CD14-positive monocyte (primary cell): Measurements from ENCODE around the gene ZG16B. TPM values are rescaled to one million over a fixed set of nuclear protein-coding genes. Genes with fewer than 3 reads are reported as not detected.

Experiments
- DNase-seq, 3 donors: peaks; one replicate each; pipeline ENCODE4 v3.0.0-alpha.2; 2011 to 2022
- H2AFZ ChIP-seq: 2 replicates; pipeline ENCODE4 v1.6.0; 2012; ENCODE audit warnings: mild to moderate bottlenecking, low read depth, low read length, inconsistent platforms; ENCODE audit not compliant: insufficient read depth, poor library complexity, severe bottlenecking
- H3K27ac ChIP-seq, 2 donors: 1 replicate in 1 of 2; 2 replicates in 1 of 2; pipeline ENCODE4 v1.5.1; 2012 to 2013; ENCODE audit warnings: low read length in 2 of 2, control low read depth in 1 of 2, inconsistent platforms in 1 of 2, low read depth in 1 of 2, mild to moderate bottlenecking in 1 of 2
- H3K27me3 ChIP-seq, 2 donors: one replicate each; pipeline versions ENCODE4 v1.6.0 to v1.6.1; 2011 to 2013; ENCODE audit warnings: low read length in 2 of 2; ENCODE audit not compliant: control insufficient read depth in 2 of 2, insufficient read depth in 2 of 2
- H3K36me3 ChIP-seq, 2 donors: replicated peaks in 1 of 2; 1 replicate in 1 of 2; 2 replicates in 1 of 2; pipeline versions ENCODE4 v1.5.1 to v1.6.1; 2012 to 2013; ENCODE audit warnings: low read length in 2 of 2, control low read depth in 1 of 2, inconsistent platforms in 1 of 2, mild to moderate bottlenecking in 1 of 2; ENCODE audit not compliant: insufficient read depth in 2 of 2, control insufficient read depth in 1 of 2
- H3K4me1 ChIP-seq, 2 donors: 1 replicate in 1 of 2; 2 replicates in 1 of 2; pipeline versions ENCODE4 v1.5.1 to v1.6.1; 2012 to 2013; ENCODE audit warnings: low read length in 2 of 2, control low read depth in 1 of 2, inconsistent platforms in 1 of 2, mild to moderate bottlenecking in 1 of 2, moderate library complexity in 1 of 2; ENCODE audit not compliant: insufficient read depth in 2 of 2, control insufficient read depth in 1 of 2
- H3K4me2 ChIP-seq: replicated peaks from 2 replicates; pipeline ENCODE3; 2012; ENCODE audit warnings: low read length, moderate library complexity, mild to moderate bottlenecking; ENCODE audit not compliant: poor library complexity, severe bottlenecking; ENCODE audit errors: extremely low read depth
- H3K4me3 ChIP-seq, 3 experiments: fragments of 200-600 bp in 1 of 3; sonication (generic) in 1 of 3; replicated peaks in 1 of 3; 1 replicate in 2 of 3; 2 replicates in 1 of 3; pipeline ENCODE4 v1.5.1; 2011 to 2013; ENCODE audit warnings: low read length in 3 of 3, mild to moderate bottlenecking in 3 of 3, control low read depth in 2 of 3, low read depth in 2 of 3, inconsistent platforms in 1 of 3, moderate library complexity in 1 of 3
- H3K79me2 ChIP-seq: 2 replicates; pipeline ENCODE4 v1.6.0; 2012; ENCODE audit warnings: mild to moderate bottlenecking, control low read depth, inconsistent platforms, low read length, moderate library complexity; ENCODE audit not compliant: insufficient read depth
- H3K9ac ChIP-seq: 2 replicates; pipeline ENCODE4 v1.6.0; 2017; ENCODE audit warnings: low read length, mild to moderate bottlenecking; ENCODE audit not compliant: insufficient read depth, poor library complexity, severe bottlenecking
- H3K9me3 ChIP-seq, 2 donors: replicated peaks in 1 of 2; 1 replicate in 1 of 2; 2 replicates in 1 of 2; pipeline versions ENCODE4 v1.5.1 to v1.6.1; 2012 to 2013; ENCODE audit warnings: low read length in 2 of 2, control low read depth in 1 of 2; ENCODE audit not compliant: control insufficient read depth in 1 of 2, insufficient read depth in 1 of 2
- H4K20me1 ChIP-seq: 2 replicates; pipeline ENCODE4 v1.6.0; 2012; ENCODE audit warnings: mild to moderate bottlenecking, low read length, control low read depth, moderate library complexity; ENCODE audit not compliant: insufficient read depth
- H3K27ac Mint-ChIP-seq, 7 donors: one replicate each; pipeline ENCODE4 v1.8.0; 2020; ENCODE audit warnings: mild to moderate bottlenecking in 7 of 7, mixed read lengths in 7 of 7, moderate library complexity in 6 of 7, inconsistent platforms in 2 of 7
- H3K27me3 Mint-ChIP-seq, 3 donors: one replicate each; pipeline ENCODE4 v1.8.0; 2021 to 2022; ENCODE audit warnings: low read depth in 3 of 3, mild to moderate bottlenecking in 3 of 3, mixed read lengths in 3 of 3, moderate library complexity in 3 of 3, inconsistent platforms in 1 of 3
- H3K36me3 Mint-ChIP-seq, 2 donors: one replicate each; pipeline ENCODE4 v1.8.0; 2020; ENCODE audit warnings: mixed read lengths in 2 of 2, inconsistent platforms in 1 of 2, mild to moderate bottlenecking in 1 of 2
- H3K4me1 Mint-ChIP-seq: one replicate; pipeline ENCODE4 v1.8.0; 2020; ENCODE audit warnings: mild to moderate bottlenecking, mixed read lengths
- H3K4me3 Mint-ChIP-seq, 2 donors: one replicate each; pipeline ENCODE4 v1.8.0; 2020; ENCODE audit warnings: mild to moderate bottlenecking in 2 of 2, mixed read lengths in 2 of 2, moderate library complexity in 1 of 2
- H3K9me3 Mint-ChIP-seq, 7 donors: one replicate each; pipeline ENCODE4 v1.8.0; 2020 to 2022; ENCODE audit warnings: mixed read lengths in 7 of 7, mild to moderate bottlenecking in 6 of 7, moderate library complexity in 6 of 7, inconsistent platforms in 2 of 7
- WGBS: methylation state at CpG from one replicate; pipeline ENCODE4 v1.1.5; 2013; ENCODE audit warnings: missing lambda C conversion rate; ENCODE audit not compliant: insufficient coverage; 5-methylcytosine and 5-hydroxymethylcytosine counted together
- intact Hi-C, 2 donors: fragments of 100-400 bp; cut with micrococcal nuclease; formaldehyde crosslinking; loops; one replicate each; pipeline versions ENCODE4 v1.15.0 to v1.15.1; 2023
- polyA plus RNA-seq, 3 donors: library from polyadenylated mRNA; depleted of rRNA in 1 of 3; unstranded in 2 of 3; stranded (reverse) in 1 of 3; fragments of 300-500 nt in 2 of 3; fragments of >200 nt in 1 of 3; fragmentation: Illumina TruSeq in 2 of 3; gene quantifications; 1 replicate in 2 of 3; 2 replicates in 1 of 3; pipeline ENCODE4 v1.2.3, GENCODE V29; 2012 to 2021
- TF ChIP-seq, protein P1 (sequence below): fragments of 200-600 bp; IDR thresholded peaks from one replicate; pipeline ENCODE4 v1.8.0; 2022; ENCODE audit warnings: antibody characterized with exemption, mild to moderate bottlenecking

The ZG16B gene
- polyA plus RNA-seq, 3 donors: 6.8 to 12.9 (median 11.0) TPM

GRCh38 chr16:2782583-2783351 is 47.3 kb upstream of the ZG16B start:
- peaks cover 10% of the 10 kb centered on the region for H3K79me2 ChIP-seq
- Mint-ChIP-seq H3K27ac (peak overlapping the region in 1 of 7 donors; percentile 63), H3K4me3 (no peak overlapping the region), H3K36me3 (peaks cover 4 to 7% of the 10 kb centered on the region in 2 donors), H3K4me1 (peaks cover 29% of the 10 kb centered on the region), H3K27me3 (peaks cover 14 to 55% (median 36%) of the 10 kb centered on the region in 3 donors), H3K9me3 (peaks cover 0 to 2% (median 0%) of the 10 kb centered on the region in 7 donors)
- WGBS: 79% methylated on average over 19 of the region's 20 CpGs
- no peak overlapping the region for H3K4me2 ChIP-seq
- H3K9ac ChIP-seq: no peak overlapping the region
- H3K27me3 ChIP-seq: peaks cover 5 to 29% of the 10 kb centered on the region in 2 donors
- no peaks in the 10 kb centered on the region for H3K36me3 ChIP-seq
- no peak overlapping the region for H2AFZ ChIP-seq
- TF ChIP-seq, protein P1, sequence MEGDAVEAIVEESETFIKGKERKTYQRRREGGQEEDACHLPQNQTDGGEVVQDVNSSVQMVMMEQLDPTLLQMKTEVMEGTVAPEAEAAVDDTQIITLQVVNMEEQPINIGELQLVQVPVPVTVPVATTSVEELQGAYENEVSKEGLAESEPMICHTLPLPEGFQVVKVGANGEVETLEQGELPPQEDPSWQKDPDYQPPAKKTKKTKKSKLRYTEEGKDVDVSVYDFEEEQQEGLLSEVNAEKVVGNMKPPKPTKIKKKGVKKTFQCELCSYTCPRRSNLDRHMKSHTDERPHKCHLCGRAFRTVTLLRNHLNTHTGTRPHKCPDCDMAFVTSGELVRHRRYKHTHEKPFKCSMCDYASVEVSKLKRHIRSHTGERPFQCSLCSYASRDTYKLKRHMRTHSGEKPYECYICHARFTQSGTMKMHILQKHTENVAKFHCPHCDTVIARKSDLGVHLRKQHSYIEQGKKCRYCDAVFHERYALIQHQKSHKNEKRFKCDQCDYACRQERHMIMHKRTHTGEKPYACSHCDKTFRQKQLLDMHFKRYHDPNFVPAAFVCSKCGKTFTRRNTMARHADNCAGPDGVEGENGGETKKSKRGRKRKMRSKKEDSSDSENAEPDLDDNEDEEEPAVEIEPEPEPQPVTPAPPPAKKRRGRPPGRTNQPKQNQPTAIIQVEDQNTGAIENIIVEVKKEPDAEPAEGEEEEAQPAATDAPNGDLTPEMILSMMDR: no peak
- no peak overlapping the region for H3K27ac ChIP-seq
- no peak for DNase-seq
- intact Hi-C loops: loop anchor here in 1 of 2 donors (5.0 kb wide), 1 partner anchor 40 kb away; no protein-coding TSS in a partner anchor
- no peak overlapping the region for H3K4me3 ChIP-seq
- H3K4me1 ChIP-seq: peaks cover 29 to 33% of the 10 kb centered on the region in 2 donors
- H4K20me1 ChIP-seq: no peaks in the 10 kb centered on the region
- no peaks in the 10 kb centered on the region for H3K9me3 ChIP-seq

- Histone ChIP-seq H4K20me1 (no peaks in the 10 kb centered on the region), H3K4me3 (no peak overlapping the region), H3K4me1 (peaks cover 20 to 23% of the 10 kb centered on the region in 2 donors), H3K79me2 (no peaks in the 10 kb centered on the region), H3K9ac (no peak overlapping the region), H2AFZ (no peak overlapping the region), H3K9me3 (no peaks in the 10 kb centered on the region), H3K36me3 (no peaks in the 10 kb centered on the region), H3K27me3 (peaks cover 6 to 35% of the 10 kb centered on the region in 2 donors), H3K27ac (no peak overlapping the region), H3K4me2 (no peak overlapping the region)
- Mint-ChIP-seq H3K36me3 (peaks cover 3 to 4% of the 10 kb centered on the region in 2 donors), H3K27me3 (peaks cover 23 to 60% (median 43%) of the 10 kb centered on the region in 3 donors), H3K4me3 (peak overlapping the region in 1 of 2 donors; percentile 91), H3K4me1 (peaks cover 20% of the 10 kb centered on the region), H3K9me3 (peaks cover 0 to 2% (median 0%) of the 10 kb centered on the region in 7 donors), H3K27ac (no peak overlapping the region)
- intact Hi-C loops: loop anchor here in 1 of 2 donors (5.0 kb wide), 1 partner anchor 39 kb away; no protein-coding TSS in a partner anchor
- TF ChIP-seq, protein P1: no peak
- 97% methylated on average over 8 of the region's 15 CpGs for WGBS
- no peak for DNase-seq
Measured at GRCh38 chr16:2783581-2784357, 46.3 kb upstream of the ZG16B start.
